Right renal cortex interstitium (tissue), 3 donors: ENCODE data around the gene SLC25A21. TPM values are rescaled to one million over a fixed set of nuclear protein-coding genes. Genes with fewer than 3 reads are reported as not detected.

Experiments
- DNase-seq, 3 donors: peaks; one replicate each; pipeline ENCODE4 v3.0.0-alpha.2; 2013; ENCODE audit warnings: low read depth in 3 of 3, low spot score in 2 of 3
- polyA plus RNA-seq, 3 donors: library from polyadenylated mRNA; unstranded; fragments of 120-200 nt; gene quantifications; one replicate each; pipeline ENCODE4 v1.2.1, GENCODE V29; 2013; ENCODE audit not compliant: insufficient read length in 3 of 3

The SLC25A21 gene
- polyA plus RNA-seq, 3 donors, result 2.4 to 4.7 (median 3.4) TPM

GRCh38 chr14:36674659-36675058 is 497.7 kb downstream of the SLC25A21 start:
- no peak for DNase-seq

GRCh38 chr14:36672095-36672494 is 500.3 kb downstream of the SLC25A21 start:
- no peak for DNase-seq

- DNase-seq, result no peak
Measured at GRCh38 chr14:36671149-36671548, 501.3 kb downstream of the SLC25A21 start.

- no peak for DNase-seq
Measured at GRCh38 chr14:36667679-36668078, 504.7 kb downstream of the SLC25A21 start.

- DNase-seq, result no peak
Measured at GRCh38 chr14:36666416-36667206, 505.8 kb downstream of the SLC25A21 start.

GRCh38 chr14:36665887-36666415 is 506.5 kb downstream of the SLC25A21 start:
- no peak for DNase-seq

GRCh38 chr14:36664322-36665193 is 507.8 kb downstream of the SLC25A21 start:
- DNase-seq, result no peak

- no peak for DNase-seq
Measured at GRCh38 chr14:36663404-36664321, 508.7 kb downstream of the SLC25A21 start.

- DNase-seq, result no peak
Measured at GRCh38 chr14:36662543-36663403, 509.6 kb downstream of the SLC25A21 start.

GRCh38 chr14:36662258-36662542 is 510.2 kb downstream of the SLC25A21 start:
- no peak for DNase-seq

GRCh38 chr14:36661506-36662257 is 510.7 kb downstream of the SLC25A21 start, which contains the start of gene PAX9:
Gene PAX9 (plus strand): TSS chr14:36661860. CDS start chr14:36662090, 230 bp downstream.
- DNase-seq, result peak in 2 of 3 donors; percentile 57 to 79

- DNase-seq, result no peak
Measured at GRCh38 chr14:36660736-36661505, 511.5 kb downstream of the SLC25A21 start.

GRCh38 chr14:36659822-36660735 is 512.3 kb downstream of the SLC25A21 start:
- DNase-seq, result no peak

GRCh38 chr14:36659010-36659821 is 513.2 kb downstream of the SLC25A21 start:
- no peak for DNase-seq

GRCh38 chr14:36658123-36659009 is 514.0 kb downstream of the SLC25A21 start:
- DNase-seq, result no peak
